ENCODE data around the gene PRDM1. TPM values are rescaled to one million over a fixed set of nuclear protein-coding genes. Genes with fewer than 3 reads are reported as not detected.

PRDM1 gene
- total RNA-seq, 4 donors from 2014 or later, result 6.4 to 57.8 (median 14.9) TPM

GRCh38 chr6:106060167-106060566, 26.0 kb upstream of the PRDM1 start:
- Histone ChIP-seq H3K4me1 (no peaks in the 10 kb centered on the region), H3K4me3 (no peak overlapping the region), H3K9me3 (no peaks in the 10 kb centered on the region), H3K36me3 (no peaks in the 10 kb centered on the region), H3K27ac (no peak overlapping the region), H3K27me3 (no peaks in the 10 kb centered on the region)
- DNase-seq, result no peak
- no peak for TF ChIP-seq CTCF (IDR thresholded peaks at IDR 0.05)
- no peak for TF ChIP-seq POLR2A (IDR thresholded peaks at IDR 0.05)

GRCh38 chr6:106063448-106063850, 22.7 kb upstream of the PRDM1 start:
- no peaks in the 10 kb centered on the region for H3K9me3 ChIP-seq
- TF ChIP-seq CTCF (IDR thresholded peaks at IDR 0.05) (no peak), POLR2A (IDR thresholded peaks at IDR 0.05) (no peak)
- no peak overlapping the region for H3K27ac ChIP-seq
- no peaks in the 10 kb centered on the region for H3K36me3 ChIP-seq
- H3K27me3 ChIP-seq, result no peaks in the 10 kb centered on the region
- DNase-seq, result no peak
- no peaks in the 10 kb centered on the region for H3K4me1 ChIP-seq
- no peak overlapping the region for H3K4me3 ChIP-seq

GRCh38 chr6:106064142-106064541, 22.0 kb upstream of the PRDM1 start:
- H3K27ac ChIP-seq, result no peak overlapping the region
- H3K4me1 ChIP-seq, result no peaks in the 10 kb centered on the region
- no peak overlapping the region for H3K4me3 ChIP-seq
- no peak for DNase-seq
- no peaks in the 10 kb centered on the region for H3K27me3 ChIP-seq
- TF ChIP-seq POLR2A (IDR thresholded peaks at IDR 0.05), result no peak
- no peak for TF ChIP-seq CTCF (IDR thresholded peaks at IDR 0.05)
- H3K36me3 ChIP-seq, result no peaks in the 10 kb centered on the region
- no peaks in the 10 kb centered on the region for H3K9me3 ChIP-seq

DNA sequence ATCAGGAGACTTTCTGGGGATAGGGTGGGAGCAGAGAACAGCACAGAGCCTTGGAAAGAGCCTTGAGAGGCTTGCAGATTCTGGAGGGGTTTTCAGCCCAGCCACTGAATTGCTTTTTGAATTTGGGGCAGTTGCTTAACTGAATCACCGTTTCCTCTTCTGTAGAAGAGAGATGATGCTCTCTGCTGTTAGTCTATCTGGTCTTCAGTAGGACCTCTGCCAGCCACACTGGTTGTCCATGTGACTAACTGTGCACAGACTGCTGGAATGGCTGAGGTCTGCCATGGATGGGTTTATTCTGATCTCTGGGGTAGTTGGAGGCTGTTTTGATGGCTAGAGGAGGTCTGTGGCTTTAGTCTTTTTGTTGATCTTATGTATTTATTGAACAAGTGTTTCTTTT, 21.4 kb upstream of the PRDM1 start:
- H3K36me3 ChIP-seq, result no peaks in the 10 kb centered on the region
- no peak overlapping the region for H3K4me3 ChIP-seq
- TF ChIP-seq POLR2A (IDR thresholded peaks at IDR 0.05), result no peak
- TF ChIP-seq CTCF (IDR thresholded peaks at IDR 0.05), result no peak
- H3K27me3 ChIP-seq, result no peaks in the 10 kb centered on the region
- no peak for DNase-seq
- H3K9me3 ChIP-seq, result no peaks in the 10 kb centered on the region
- no peaks in the 10 kb centered on the region for H3K4me1 ChIP-seq
- no peak overlapping the region for H3K27ac ChIP-seq

- H3K4me1 ChIP-seq, result no peaks in the 10 kb centered on the region
- TF ChIP-seq POLR2A (IDR thresholded peaks at IDR 0.05), result no peak
- no peak for TF ChIP-seq CTCF (IDR thresholded peaks at IDR 0.05)
- no peak for DNase-seq
These were observed 19.1 kb upstream of the PRDM1 start for GRCh38 chr6:106066989-106067388.

DNA sequence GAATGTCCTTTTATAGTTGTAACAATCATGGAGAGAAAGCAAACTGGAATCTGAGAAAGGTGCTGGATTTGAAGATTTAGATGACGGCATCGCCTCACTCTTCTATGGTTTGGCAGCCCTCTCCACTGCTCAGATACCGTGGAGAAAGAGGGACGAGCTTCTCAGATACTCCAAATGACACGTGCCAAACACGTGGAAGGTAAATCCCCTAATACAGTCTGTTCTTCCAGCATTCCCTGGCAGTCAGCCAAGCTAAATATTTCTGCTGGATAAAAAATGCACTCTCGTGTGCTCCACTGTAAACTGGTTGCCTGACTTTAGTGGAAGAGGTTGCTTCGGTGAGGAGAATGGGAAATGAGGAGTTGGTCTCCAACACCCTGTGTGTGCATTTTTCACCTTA, 16.7 kb upstream of the PRDM1 start:
- Histone ChIP-seq H3K9me3 (no peaks in the 10 kb centered on the region), H3K4me1 (no peaks in the 10 kb centered on the region), H3K27ac (no peak overlapping the region), H3K27me3 (no peaks in the 10 kb centered on the region), H3K36me3 (no peaks in the 10 kb centered on the region), H3K4me3 (no peak overlapping the region)
- DNase-seq, result no peak
- TF ChIP-seq POLR2A (IDR thresholded peaks at IDR 0.05) (no peak), CTCF (IDR thresholded peaks at IDR 0.05) (no peak)

More at GRCh38 chr6:106066989-106067388, 19.1 kb upstream of the PRDM1 start:
- Histone ChIP-seq H3K36me3 (no peaks in the 10 kb centered on the region), H3K27me3 (no peaks in the 10 kb centered on the region), H3K27ac (no peak overlapping the region), H3K9me3 (no peaks in the 10 kb centered on the region), H3K4me3 (no peak overlapping the region)

Data from Peyer's patch (tissue), 4 donors.